Measurements from ENCODE around the gene DIAPH1.

DIAPH1 gene

GRCh38 chr5:141517312-141517711 lies 101.5 kb downstream of the DIAPH1 start:
- no peak for DNase-seq

DNA sequence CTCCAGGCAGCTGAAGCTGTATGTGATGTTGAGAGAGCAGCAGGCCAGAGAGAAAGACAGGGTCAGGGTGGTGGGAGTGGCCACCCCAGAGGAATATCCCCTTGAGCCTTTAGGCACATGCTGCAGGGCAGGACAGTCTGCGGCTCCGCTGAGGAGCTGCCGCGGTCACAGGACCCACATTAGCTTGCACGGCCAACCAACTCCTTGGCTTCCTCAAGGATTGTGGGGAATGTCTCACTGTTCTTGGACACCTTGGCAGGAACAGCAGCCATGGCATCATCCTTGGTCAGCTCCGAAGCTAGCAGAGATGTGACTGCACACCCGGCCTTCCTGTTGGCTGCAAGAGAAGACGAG lies 102.2 kb downstream of the DIAPH1 start:
- no peak for DNase-seq

DNA sequence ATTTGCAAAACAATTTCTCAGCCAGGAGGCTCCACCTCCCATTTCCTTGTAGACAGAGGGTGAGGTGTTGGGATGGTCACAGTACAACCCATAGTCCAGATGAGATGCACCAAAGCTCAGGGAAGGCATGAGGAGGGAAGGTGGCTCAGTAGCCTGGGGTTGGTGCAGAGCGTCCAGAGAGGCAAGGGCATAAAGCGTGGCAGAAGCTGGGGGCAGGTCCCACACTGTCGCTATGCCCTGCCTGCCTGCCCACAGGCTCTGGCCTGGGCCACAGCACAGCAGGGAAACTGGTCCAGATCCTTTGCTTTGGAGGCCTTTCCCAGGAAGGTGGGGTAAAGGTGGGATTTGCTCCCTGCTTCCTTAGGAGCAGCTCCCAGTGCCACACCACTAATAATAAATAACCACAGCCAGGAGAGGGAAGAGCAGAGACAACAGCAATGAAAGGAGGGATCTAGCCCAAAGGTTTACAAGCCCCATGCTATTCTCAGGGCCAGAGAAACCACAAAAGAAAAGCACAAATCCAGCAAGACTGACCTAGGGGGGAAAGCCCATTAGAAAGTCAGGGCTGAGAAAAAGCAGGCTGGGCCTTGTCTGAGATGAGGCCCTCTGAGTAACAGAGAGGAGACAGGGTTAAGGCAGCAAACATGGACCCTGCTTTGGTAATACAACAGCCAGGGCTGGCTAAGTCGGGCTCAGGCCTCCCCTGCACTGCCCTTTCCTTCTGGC lies 102.7 kb downstream of the DIAPH1 start:
- DNase-seq = no peak

GRCh38 chr5:141515141-141515540 lies 103.7 kb downstream of the DIAPH1 start:
- DNase-seq = no peak

DNA sequence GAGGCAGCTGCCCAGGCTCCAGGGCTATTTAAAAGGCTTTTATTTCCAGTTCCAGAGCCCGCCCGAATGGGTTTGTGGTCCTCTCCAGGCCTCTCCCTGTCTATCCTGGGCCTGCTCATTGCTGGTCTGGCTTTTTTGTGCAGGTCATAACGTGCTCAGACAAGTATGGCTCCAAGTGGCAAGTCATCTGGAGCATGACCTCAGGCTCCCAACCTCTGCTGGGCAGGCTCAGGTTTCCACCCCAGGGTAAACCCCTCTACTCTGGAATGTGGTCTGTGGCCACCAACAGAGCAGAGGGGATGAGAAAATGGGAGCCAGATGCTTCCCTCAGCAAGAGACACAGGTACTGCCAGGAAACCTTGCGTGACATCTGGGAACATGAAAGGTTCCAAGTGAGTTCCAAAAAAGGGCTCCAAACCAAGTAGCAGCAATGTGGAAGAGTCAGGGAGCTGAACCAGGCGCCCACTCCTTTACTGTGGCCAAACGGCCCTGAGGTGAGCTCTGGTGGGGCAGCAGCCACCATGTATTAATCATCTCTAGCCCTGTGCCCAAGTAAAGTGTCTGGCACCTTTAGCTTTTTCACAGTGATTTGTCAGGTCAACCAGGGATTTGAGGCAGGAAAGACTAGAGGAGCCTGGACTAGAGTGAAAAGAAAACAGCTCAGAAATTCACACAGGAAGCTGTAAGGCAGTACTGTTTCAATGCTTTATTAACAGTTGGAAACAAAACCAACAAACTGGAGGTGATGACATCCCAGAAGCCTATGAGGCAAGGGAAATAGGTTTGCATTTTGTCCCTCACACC lies 104.3 kb downstream of the DIAPH1 start:
- peak; percentile 25 for DNase-seq

DNA sequence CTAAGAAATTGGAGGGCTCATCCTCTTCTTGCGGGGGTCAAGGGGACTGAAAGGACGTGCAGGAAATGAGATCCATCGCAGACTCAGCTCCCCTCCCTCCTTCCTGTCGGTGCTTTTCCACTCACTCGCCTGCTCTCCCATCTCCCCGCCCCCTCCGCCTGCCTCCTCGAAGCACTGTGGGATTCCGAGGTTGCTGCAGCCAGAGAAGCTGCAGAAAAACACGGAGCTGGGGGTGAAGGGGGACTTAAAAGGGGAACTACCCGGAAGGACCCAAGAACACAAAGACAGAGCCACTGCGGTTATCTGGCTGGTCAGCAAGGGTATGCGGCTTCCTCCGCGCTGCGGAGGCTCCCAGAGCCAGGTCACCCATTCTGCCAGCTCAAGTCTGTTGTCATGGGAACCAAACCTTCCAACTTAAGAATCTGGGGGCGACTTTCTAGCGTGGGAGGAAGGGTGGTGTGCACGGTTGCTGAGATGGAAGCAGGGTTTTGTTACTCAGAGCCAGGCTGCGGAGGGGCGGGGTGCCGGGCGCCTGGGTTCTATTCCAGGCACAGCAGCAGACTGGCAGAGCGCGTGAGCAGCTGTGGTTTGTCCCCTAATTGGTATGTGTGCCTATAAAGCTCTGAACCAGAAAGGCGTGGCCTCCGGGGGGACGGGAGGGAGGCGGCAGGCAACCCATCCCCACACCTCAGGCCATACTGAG lies 105.0 kb downstream of the DIAPH1 start:
- DNase-seq = peak; percentile 46

- peak; percentile 46 for DNase-seq
These were observed 105.7 kb downstream of the DIAPH1 start for GRCh38 chr5:141512911-141513626.

DNA sequence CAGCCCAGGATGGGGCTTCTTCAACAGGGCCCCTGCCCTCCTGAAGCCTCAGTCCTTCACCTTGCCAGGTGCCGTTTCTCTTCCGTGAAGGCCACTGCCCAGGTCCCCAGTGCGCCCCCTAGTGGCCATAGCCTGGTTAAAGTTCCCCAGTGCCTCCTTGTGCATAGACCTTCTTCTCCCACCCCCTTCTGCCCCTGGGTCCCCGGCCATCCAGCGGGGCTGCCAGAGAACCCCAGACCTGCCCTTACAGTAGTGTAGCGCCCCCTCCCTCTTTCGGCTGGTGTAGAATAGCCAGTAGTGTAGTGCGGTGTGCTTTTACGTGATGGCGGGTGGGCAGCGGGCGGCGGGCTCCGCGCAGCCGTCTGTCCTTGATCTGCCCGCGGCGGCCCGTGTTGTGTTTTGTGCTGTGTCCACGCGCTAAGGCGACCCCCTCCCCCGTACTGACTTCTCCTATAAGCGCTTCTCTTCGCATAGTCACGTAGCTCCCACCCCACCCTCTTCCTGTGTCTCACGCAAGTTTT lies 106.3 kb downstream of the DIAPH1 start:
- peak; percentile 86 for DNase-seq

DNA sequence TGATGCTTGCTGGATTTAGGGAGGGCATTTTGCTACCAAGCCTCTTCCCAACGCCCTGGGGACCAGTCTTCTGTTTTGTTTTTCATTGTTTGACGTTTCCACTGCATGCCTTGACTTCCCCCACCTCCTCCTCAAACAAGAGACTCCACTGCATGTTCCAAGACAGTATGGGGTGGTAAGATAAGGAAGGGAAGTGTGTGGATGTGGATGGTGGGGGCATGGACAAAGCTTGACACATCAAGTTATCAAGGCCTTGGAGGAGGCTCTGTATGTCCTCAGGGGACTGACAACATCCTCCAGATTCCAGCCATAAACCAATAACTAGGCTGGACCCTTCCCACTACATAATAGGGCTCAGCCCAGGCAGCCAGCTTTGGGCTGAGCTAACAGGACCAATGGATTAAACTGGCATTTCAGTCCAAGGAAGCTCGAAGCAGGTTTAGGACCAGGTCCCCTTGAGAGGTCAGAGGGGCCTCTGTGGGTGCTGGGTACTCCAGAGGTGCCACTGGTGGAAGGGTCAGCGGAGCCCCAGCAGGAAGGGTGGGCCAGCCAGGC lies 107.0 kb downstream of the DIAPH1 start:
- DNase-seq = no peak

- DNase-seq = no peak
These were observed 107.8 kb downstream of the DIAPH1 start for GRCh38 chr5:141510850-141511601.

- DNase-seq = no peak
These were observed 108.6 kb downstream of the DIAPH1 start for GRCh38 chr5:141510160-141510559.

- DNase-seq = no peak
These were observed 109.8 kb downstream of the DIAPH1 start for GRCh38 chr5:141508798-141509611.

- DNase-seq = no peak
These were observed 110.4 kb downstream of the DIAPH1 start for GRCh38 chr5:141508440-141508797.

GRCh38 chr5:141507387-141508091 lies 111.3 kb downstream of the DIAPH1 start:
- DNase-seq = no peak

GRCh38 chr5:141506381-141507155 lies 112.2 kb downstream of the DIAPH1 start:
- DNase-seq = no peak

DNA sequence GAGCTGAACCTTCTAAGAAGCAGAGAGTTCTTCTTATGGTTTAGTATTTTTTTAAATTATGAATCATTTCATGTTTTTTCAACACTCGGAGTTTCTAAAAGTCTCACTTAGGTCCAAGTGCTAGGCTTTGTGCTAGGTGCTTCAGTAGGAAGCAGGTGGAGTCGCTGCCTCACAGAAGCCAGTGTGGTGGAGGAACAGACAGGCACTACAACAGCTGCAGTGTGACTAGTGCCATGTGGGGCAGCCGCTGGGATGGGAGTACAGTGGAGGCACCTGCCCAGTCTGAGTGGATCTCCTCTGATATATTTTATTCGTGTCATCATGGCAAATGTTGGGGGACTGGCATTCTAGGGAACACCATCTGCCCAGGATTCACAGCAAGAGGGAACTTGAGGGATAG lies 114.6 kb downstream of the DIAPH1 start:
- DNase-seq = no peak

GRCh38 chr5:141503681-141504080 lies 115.1 kb downstream of the DIAPH1 start:
- no peak for DNase-seq

DNA sequence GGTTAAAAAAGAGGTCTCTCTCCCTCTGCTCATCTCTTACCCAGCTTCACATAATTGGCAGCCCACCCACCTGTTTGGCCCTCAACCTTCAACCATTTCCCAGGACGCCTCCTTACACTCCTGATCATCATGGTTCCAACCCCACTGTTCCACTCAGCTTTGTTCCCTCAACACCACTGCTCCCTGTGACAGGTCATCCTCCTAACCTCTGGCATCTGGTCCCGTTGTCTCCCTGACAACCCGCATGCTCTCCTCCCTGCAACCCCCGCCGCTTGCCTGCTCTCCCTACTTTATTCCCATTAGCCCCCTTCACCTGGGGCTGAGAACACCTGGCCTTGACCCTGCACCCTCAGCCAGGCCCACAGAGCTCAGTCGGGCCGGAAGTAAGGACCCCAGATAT lies 117.0 kb downstream of the DIAPH1 start:
- no peak for DNase-seq

- no peak for DNase-seq
These were observed 122.8 kb downstream of the DIAPH1 start for GRCh38 chr5:141496038-141496437.

- DNase-seq = no peak
These were observed 123.4 kb downstream of the DIAPH1 start for GRCh38 chr5:141495453-141495811.

Measured in activated CD4-positive, alpha-beta T cell treated with anti-CD3 and anti-CD28 coated beads, Interleukin-10, Interleukin-2, amounts not matched to agents 100 ng/mL and 50 ng/mL, durations not matched to agents 16 hours and 8 hours (primary cell).